HG03558 (cell line): ENCODE data around the gene ATRX.
"Not testable (repeated sequence)": the region's sequence is repeated elsewhere in the genome, so short reads cannot be mapped to it uniquely, and the experiment has no call there.

Source experiments
- ATAC-seq: cut with Tn5 transposase; IDR thresholded peaks from one replicate; pipeline ENCODE4 v1.9.1; 2021; ENCODE audit warnings: moderate number of reproducible peaks; ENCODE audit not compliant: unreplicated experiment; ENCODE audit errors: extremely low read depth

Gene ATRX

DNA sequence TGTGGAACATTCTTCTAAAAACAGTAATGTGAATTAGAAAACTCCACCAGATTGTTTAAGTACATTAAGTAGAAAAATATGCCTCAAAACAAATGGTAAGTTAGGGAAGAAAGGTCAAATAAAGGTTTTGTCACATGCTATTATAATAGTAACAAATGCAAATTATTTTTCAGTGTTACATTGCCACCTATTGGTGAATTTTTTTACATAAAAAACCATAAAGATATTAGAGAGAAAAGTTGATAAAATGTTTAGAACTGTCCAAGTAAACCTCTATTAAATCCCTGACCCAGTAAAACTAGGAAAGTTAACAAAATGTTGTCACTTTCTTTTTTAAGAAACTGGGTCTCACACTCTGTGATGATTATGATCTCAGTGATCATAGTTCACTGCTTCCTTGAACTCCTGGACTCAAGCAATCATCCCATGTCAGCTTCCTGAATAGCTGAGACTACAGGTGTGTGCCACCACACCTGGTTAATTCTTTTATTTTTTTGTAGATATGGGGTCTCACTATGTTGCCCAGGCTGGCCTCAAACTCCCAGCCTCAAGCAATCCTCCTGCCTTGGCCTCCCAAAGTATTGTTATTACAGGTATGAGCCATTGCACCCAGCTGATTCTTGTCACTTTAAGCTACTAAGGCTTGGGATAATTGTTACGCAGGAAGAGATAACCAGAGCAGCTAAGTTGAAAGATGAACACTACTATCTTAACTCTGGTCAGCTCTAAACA is 157.6 kb downstream of the ATRX start:
- ATAC-seq: no peak

GRCh38 chrX:77622672-77623071 is 163.3 kb downstream of the ATRX start:
- ATAC-seq: no peak

GRCh38 chrX:77622233-77622632 is 163.8 kb downstream of the ATRX start:
- no peak for ATAC-seq

- not testable (repeated sequence) for ATAC-seq
Observed at GRCh38 chrX:77621453-77621852, 164.6 kb downstream of the ATRX start.

DNA sequence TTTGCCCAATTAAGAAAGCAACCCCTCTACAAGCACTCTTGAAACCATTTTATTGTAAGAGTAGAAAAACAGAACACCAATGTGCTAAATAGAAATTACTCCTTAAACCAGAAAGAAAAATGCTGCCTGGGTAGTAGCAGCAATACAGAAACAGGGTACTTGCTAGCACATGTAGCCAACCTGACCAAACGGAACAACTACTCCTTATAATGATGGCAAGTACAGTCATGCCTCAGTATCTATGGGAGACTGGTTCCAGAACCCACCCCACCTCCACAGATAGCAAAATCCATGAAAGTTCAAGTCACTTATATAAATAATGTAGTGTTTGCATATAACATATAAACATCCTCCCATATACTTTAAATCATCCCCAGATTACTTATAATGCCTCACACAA is 168.8 kb downstream of the ATRX start:
- no peak for ATAC-seq

DNA sequence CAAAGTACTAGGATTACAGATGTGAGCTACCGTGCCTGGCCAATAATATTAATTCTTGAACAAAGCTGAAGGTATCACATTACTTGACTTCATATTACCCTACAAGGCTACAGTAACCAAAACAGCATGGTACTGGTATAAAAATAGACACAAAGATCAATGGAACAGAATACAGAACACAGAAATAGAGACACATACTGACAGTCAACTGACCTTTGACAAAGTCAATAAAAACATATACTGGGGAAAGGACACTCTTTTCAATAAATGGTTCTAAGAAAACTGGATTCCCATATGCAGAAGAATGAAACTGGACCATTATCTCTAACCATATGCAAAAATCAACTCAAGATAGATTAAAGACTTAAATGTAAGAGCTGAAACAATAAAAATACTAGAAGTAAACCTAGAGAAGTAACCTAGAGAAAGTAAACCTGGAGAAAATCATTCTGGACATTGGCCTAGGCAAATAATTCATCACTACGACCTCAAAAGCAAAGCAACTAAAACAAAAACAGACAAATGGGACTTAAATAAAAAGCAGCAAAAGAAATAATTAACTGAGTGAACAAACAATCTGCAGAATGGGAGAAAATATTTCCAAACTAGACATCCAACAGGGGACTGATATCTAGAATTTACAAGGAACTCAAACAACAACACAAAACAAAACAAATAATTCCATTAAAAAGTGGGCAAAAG is 182.2 kb downstream of the ATRX start:
- ATAC-seq: no peak

DNA sequence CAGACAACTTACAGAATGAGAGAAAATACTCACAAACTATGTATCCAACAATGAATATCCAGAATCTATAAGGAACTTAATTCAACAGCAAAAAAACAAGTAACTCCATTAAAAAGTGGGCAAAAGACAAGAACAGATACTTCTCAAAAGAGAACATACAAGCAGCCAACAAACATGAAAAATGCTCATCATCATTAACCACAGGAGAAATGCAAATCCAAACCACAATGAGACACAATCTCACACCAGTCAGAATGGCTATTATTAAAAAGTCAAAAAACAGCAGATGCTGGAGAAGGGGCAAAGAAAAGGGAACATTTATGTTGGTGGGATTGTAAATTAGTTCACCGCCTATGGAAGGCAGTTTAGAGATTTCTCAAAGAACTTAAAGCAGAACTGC is 188.5 kb downstream of the ATRX start:
- ATAC-seq: no peak

DNA sequence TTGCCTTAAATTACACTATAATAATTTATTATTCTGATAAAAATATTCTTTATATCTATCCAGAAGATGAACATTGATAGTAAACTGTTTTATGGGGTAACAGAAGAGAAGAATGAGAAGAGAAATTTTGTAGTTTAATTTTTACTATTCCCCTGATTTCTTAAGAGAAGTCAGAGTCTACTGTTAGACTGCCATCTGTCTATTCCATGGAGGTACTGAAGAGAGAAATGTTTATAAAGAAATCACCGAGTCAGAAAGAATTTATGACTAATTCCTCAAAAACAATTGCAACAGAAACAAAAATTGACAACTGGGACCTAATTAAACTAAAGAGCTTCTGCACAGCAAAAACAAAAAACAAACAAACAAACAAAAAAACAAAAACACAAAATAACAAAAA is 188.9 kb downstream of the ATRX start:
- no peak for ATAC-seq

- no peak for ATAC-seq
Observed at GRCh38 chrX:77595848-77596247, 190.2 kb downstream of the ATRX start.

DNA sequence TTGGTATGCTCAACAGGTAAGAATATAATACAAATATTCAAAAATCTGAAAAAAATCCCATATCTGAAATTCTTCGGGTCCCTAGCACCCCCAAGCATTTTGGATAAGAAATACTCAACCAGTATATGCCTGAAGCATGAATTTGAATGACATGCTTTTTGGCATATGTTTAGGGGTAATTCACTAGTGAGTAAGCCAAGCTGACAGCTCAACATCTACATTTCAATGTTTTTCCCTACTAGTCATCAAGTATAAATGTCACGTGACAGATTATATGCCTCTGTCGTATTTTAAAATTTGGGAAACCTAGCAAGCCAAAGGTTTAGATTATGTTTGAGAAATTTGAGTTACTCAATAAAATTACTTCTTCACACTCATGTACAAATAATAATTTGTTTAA is 213.7 kb downstream of the ATRX start:
- no peak for ATAC-seq

DNA sequence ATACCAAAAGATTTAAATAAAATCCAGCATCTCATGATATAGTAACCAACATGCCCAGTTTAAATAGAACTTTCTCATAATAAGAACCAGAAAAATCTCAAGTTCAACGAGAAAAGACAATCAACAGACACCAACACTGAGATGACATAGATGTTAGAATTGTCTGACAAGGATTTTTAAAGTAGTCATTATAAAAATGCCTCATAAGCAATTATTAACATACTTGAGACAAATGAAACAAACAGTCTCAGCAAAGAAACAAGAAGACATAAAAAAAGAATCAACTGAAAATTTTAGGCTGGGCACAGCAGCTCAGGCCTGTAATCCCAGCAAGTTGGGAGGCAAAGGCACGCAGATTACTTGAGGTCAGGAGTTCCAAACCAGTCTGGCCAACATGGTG is 220.7 kb downstream of the ATRX start:
- no peak for ATAC-seq

GRCh38 chrX:77564823-77565222 is 221.2 kb downstream of the ATRX start:
- no peak for ATAC-seq

DNA sequence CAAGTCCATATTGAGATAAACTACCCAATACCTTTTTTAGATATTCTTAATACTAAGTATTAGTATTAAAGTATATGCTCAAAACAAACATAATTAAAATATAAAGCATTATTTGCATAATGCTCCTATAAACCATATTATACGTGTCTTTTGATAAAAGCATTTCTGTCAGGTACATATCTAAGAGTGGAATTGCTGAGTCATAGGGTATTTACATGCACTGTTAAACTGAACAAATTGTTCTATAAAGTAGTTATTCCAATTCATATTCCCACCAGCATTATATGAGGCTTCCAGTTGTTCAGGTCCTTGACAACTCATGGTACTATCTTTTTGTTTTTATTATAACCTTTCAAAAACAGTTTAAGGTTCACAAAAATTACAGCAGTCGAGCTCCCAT is 224.6 kb downstream of the ATRX start:
- ATAC-seq: no peak

DNA sequence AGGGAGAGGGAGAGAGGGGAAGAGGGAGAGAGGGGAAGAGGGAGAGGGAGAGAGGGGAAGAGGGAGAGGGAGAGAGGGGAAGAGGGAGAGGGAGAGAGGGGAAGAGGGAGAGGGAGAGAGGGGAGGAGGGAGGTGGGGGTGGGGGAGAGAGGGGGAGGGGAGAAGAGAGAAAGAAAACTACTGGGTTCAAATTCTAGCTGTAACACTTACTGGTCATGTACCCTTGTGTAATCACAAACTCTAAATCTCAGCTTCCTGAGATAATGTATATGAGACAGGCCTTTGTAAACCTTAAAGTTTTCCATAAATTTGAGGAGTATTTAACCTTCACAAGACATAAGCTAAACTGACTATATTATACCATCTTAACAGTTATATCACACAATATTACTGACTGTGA is 229.7 kb downstream of the ATRX start:
- ATAC-seq: no peak

DNA sequence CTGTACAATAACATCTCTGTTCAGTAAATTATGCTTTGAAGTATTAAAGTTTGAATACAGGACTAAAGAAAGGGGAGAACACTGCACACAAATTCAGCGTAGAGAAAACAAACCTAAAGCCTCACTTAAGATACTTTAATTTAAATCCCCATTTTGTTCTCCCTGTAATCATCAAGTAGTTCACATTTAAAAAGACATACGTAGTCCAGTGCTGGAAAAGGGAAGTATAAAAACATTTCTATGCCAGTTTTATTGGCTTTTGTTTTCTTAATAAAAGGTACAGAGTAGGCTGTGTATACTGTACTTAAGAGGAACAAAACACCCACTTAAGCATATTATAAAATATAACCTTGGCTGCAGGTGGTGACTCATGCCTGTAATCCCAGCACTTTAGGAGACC is 237.3 kb downstream of the ATRX start:
- no peak for ATAC-seq

DNA sequence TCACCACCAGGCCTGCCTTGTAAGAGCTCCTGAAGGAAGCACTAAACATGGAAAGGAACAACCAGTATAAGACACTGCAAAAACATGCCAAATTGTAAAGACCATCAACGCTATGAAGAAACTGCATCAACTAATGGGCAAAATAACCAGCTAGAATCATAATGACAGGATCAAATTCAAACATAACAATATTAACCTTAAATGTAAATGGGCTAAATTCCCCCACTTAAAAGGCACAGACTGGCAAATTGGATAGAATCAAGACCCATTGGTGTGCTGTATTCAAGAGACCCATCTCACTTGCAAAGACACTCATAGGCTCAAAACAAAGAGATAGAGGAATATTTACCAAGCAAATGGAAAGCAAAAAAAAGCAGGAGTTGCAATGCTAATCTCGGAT is 246.2 kb downstream of the ATRX start:
- not testable (repeated sequence) for ATAC-seq

- ATAC-seq: not testable (repeated sequence)
Observed at GRCh38 chrX:77531261-77531660, 254.8 kb downstream of the ATRX start.

GRCh38 chrX:77528034-77528433 is 258.0 kb downstream of the ATRX start:
- no peak for ATAC-seq

DNA sequence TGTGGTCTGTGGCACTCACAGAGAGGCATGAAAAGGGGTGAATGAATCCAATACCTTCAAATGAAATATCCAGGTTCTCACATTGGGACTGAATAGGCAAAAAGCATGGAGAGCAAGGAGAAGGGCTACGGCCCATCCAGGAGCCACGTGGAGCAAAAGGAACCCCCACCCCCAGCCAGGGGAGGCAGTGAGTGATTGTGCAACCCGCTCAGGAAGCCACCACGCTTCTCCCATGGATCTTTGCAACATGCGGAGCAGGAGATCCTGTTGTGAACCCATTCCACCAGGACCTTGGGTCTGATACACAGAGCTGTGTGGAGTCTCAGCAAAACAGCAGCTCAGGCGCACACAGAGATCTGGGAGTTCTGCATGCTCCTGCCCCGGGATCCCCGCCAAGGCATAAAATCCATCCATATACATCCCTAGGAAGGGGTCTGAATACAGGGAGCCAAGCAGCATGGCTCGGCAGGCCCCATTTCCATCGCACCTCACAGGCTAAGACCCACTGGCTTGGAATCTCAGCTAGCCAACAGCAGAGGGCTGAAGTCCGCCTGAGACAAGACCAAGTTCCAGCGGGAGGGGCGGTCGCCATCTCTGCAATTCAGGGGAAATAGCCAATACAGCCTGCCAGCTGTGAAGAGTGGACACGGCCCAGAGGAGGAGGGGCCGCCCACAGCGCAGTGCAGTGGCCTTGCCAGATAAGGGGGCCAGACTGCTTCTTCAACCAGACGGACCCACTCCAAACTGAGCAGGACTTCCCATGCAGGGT is 258.6 kb downstream of the ATRX start:
- ATAC-seq: no peak

GRCh38 chrX:77519765-77520164 is 266.3 kb downstream of the ATRX start:
- no peak for ATAC-seq

DNA sequence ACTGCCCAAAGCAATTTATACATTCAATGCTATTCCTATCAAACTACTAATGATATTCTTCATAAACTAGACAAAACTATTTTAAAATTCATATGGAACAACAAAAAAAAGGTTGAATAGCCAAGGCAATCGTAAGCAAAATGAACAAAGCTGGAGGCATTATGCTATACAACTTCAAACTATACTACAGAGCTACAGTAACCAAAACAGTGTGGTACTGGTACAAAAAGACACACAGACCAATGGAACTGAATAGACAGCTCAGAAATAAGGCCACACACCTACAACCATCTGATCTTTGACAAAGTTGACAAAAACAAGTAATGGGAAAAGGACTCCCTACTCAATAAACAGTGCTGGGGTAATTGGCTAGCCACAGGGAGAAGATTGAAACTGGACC is 271.8 kb downstream of the ATRX start:
- ATAC-seq: no peak
